IMR-90 (cell line): ENCODE measurements around the gene WDR27.

ENCODE experiments used
- CEBPB ChIP-seq: IDR thresholded peaks from 2 replicates; pipeline ENCODE4 v1.6.1; 2012; ENCODE audit warnings: low read depth, low read length, improper control_type of control experiment
- CHD1 ChIP-seq: IDR thresholded peaks from 2 replicates; pipeline ENCODE4 v1.6.1; 2012; ENCODE audit warnings: low read depth, low read length, improper control_type of control experiment
- CTCF ChIP-seq: conservative IDR thresholded peaks from 2 replicates; pipeline ENCODE4 v1.5.1; 2012; ENCODE audit warnings: mild to moderate bottlenecking, low read depth, low read length, improper control_type of control experiment
- FOS ChIP-seq: fragments of 150-350 bp; IDR thresholded peaks from 2 replicates; pipeline ENCODE4 v1.6.1; 2016; ENCODE audit warnings: low read depth, low read length
- MAFK ChIP-seq: IDR thresholded peaks from 2 replicates; pipeline ENCODE4 v1.6.1; 2012; ENCODE audit warnings: low read depth, low read length, improper control_type of control experiment
- MAZ ChIP-seq: IDR thresholded peaks from 2 replicates; pipeline ENCODE4 v1.6.1; 2012; ENCODE audit warnings: low read depth, mild to moderate bottlenecking, low read length, improper control_type of control experiment, moderate library complexity, borderline replicate concordance
- MXI1 ChIP-seq: IDR thresholded peaks from 2 replicates; pipeline ENCODE4 v1.6.1; 2012; ENCODE audit warnings: low read depth, mild to moderate bottlenecking, low read length, moderate library complexity, borderline replicate concordance
- POLR2A ChIP-seq: IDR thresholded peaks from 2 replicates; pipeline ENCODE4 v1.6.1; 2012; ENCODE audit warnings: mild to moderate bottlenecking, low read depth, low read length
- RAD21 ChIP-seq: IDR thresholded peaks from 2 replicates; pipeline ENCODE4 v1.6.1; 2012; ENCODE audit warnings: low read length, improper control_type of control experiment
- RCOR1 ChIP-seq: IDR thresholded peaks from 2 replicates; pipeline ENCODE4 v1.6.1; 2012; ENCODE audit warnings: mild to moderate bottlenecking, low read length, improper control_type of control experiment; ENCODE audit not compliant: insufficient replicate concordance
- RFX5 ChIP-seq: IDR thresholded peaks from 2 replicates; pipeline ENCODE4 v1.8.0; 2012; ENCODE audit warnings: low read depth, mild to moderate bottlenecking, low read length, moderate library complexity
- SMC3 ChIP-seq: fragments of 150-350 bp; IDR thresholded peaks from 2 replicates; pipeline ENCODE4 v1.6.1; 2016; ENCODE audit warnings: low read depth, mild to moderate bottlenecking, antibody characterized with exemption, low read length, moderate library complexity
- USF2 ChIP-seq: fragments of 150-350 bp; IDR thresholded peaks from 2 replicates; pipeline ENCODE4 v1.6.1; 2017; ENCODE audit warnings: mild to moderate bottlenecking, antibody characterized with exemption, low read length, low read depth

- TF ChIP-seq USF2 = no peak
- TF ChIP-seq CHD1 = no peak
- TF ChIP-seq SMC3 = no peak
- no peak for TF ChIP-seq CTCF
- TF ChIP-seq RAD21 = no peak
- no peak for TF ChIP-seq FOS
- TF ChIP-seq POLR2A = no peak
- no peak for TF ChIP-seq CEBPB
- no peak for TF ChIP-seq RFX5
- TF ChIP-seq MAFK = no peak
- TF ChIP-seq MXI1 = no peak
- TF ChIP-seq RCOR1 = no peak
- TF ChIP-seq MAZ = no peak
Observed at GRCh38 chr6:169573883-169574282, 127.9 kb downstream of the WDR27 start.
